Adrenal gland (tissue), 12 donors: Measurements from ENCODE around the gene SLC25A22. TPM values are rescaled to one million over a fixed set of nuclear protein-coding genes. Genes with fewer than 3 reads are reported as not detected.
A peak's percentile ranks its signal among the peaks of the same experiment; 100 is the strongest.

ENCODE experiments used
- DNase-seq, 7 donors: peaks; one replicate each; pipeline ENCODE4 v3.0.0-alpha.2; 2019 to 2020
- H3K27ac ChIP-seq, 5 donors: fragments of 200-600 bp; sonication (generic) in 4 of 5; 1 replicate in 3 of 5; 2 replicates in 2 of 5; pipeline versions ENCODE4 v1.5.1 to v1.8.0; 2016 to 2020; ENCODE audit warnings: mild to moderate bottlenecking in 1 of 5
- H3K27me3 ChIP-seq: fragments of 200-600 bp; 2 replicates; pipeline ENCODE4 v1.8.0; 2021
- H3K36me3 ChIP-seq, 2 donors: fragments of 200-600 bp; replicated peaks in 1 of 2; 1 replicate in 1 of 2; 2 replicates in 1 of 2; pipeline versions ENCODE4 v1.5.1 to v1.8.0; 2018 to 2022
- H3K4me1 ChIP-seq, 2 donors: fragments of 200-600 bp; replicated peaks in 1 of 2; 1 replicate in 1 of 2; 2 replicates in 1 of 2; pipeline versions ENCODE4 v1.5.1 to v1.8.0; 2018 to 2021
- H3K4me3 ChIP-seq, 4 donors: fragments of 200-600 bp; sonication (generic) in 3 of 4; one replicate each; pipeline ENCODE4 v1.5.1; 2016 to 2018
- H3K9me3 ChIP-seq, 3 donors: fragments of 200-600 bp; sonication (generic) in 1 of 3; replicated peaks in 1 of 3; 1 replicate in 2 of 3; 2 replicates in 1 of 3; pipeline versions ENCODE4 v1.5.1 to v1.8.0; 2016 to 2021
- CTCF ChIP-seq, 6 experiments: fragments of 450-650 bp in 4 of 6; fragments of 200-600 bp in 2 of 6; sonication (generic) in 1 of 6; IDR thresholded peaks; 1 replicate in 5 of 6; 2 replicates in 1 of 6; pipeline versions ENCODE4 v1.5.1 to v1.8.0; 2016 to 2021; ENCODE audit warnings: antibody characterized with exemption in 6 of 6, mild to moderate bottlenecking in 2 of 6, moderate library complexity in 1 of 6
- POLR2A ChIP-seq, 2 donors: fragments of 450-650 bp; IDR thresholded peaks; one replicate each; pipeline ENCODE4 v1.6.1; 2017; ENCODE audit warnings: antibody characterized with exemption in 2 of 2, mild to moderate bottlenecking in 2 of 2, moderate library complexity in 1 of 2
- WGBS, 4 donors: extraction: QIAGEN DNeasy Blood & Tissue Kit in 2 of 4; methylation state at CpG; one replicate each; pipeline versions ENCODE4 v1.1.5 to v1.1.7; 2013 to 2017; 5-methylcytosine and 5-hydroxymethylcytosine counted together
- intact Hi-C, 2 donors: fragments of 100-400 bp; cut with DNase I; formaldehyde crosslinking; loops; one replicate each; pipeline versions ENCODE4 v1.14.1 to v1.15.0; 2022 to 2023
- polyA plus RNA-seq, 3 donors: library from polyadenylated mRNA; stranded (reverse); fragments of 200-250 nt in 2 of 3; fragments of 350-450 nt in 1 of 3; fragmentation: Illumina TruSeq in 1 of 3; extraction: RNeasy Lipid Tissue Mini Kit (QIAGEN cat#74804) in 1 of 3; gene quantifications; one replicate each; pipeline ENCODE4 v1.2.3, GENCODE V29; 2013 to 2014
- total RNA-seq, 9 donors: library from RNA; depleted of rRNA in 4 of 9; stranded (reverse); fragments of >200 nt in 4 of 9; fragments of 120-200 nt in 1 of 9; fragmentation: NEBNext Ultra II Directional in 1 of 9; extraction: Animal tissue kit (Norgen Biotek cat#: 25700) in 1 of 9; gene quantifications; one replicate each; pipeline versions ENCODE4 v1.1.0 to v1.2.4, GENCODE V29; 2013 to 2023
- donor health status: healthy with polysubstance abuse.
- donor health status: Bipolar disorder and iron deficiency.
- donor health status: DM: yes; HTN: yes; CAD: no.
- donor health status: DM: no; HTN: no; CAD: no.
- donor health status: DM: no; HTN: no; CAD: no.
- donor health status: DM: yes; HTN: yes; CAD: no.

The SLC25A22 gene
- total and polyA plus RNA-seq, 12 donors, result 7.7 to 41.3 (median 15.3) TPM

GRCh38 chr11:819943-820649, 22.0 kb upstream of the SLC25A22 start:
- no peaks in the 10 kb centered on the region for H3K9me3 ChIP-seq
- TF ChIP-seq CTCF (IDR thresholded peaks at IDR 0.05), result no peak
- peak; percentile 45 to 91 for TF ChIP-seq POLR2A (IDR thresholded peaks at IDR 0.05)
- peaks cover 0 to 27% of the 10 kb centered on the region in 2 donors for H3K36me3 ChIP-seq
- H3K4me3 ChIP-seq, result peak overlapping the region; percentile 59 to 98 (median 84)
- peak; percentile 92 to 98 (median 98) for DNase-seq
- intact Hi-C loops, result no loop called here
- 1 to 10% (median 3%) methylated on average over 2 to 47 of the region's 47 CpGs for WGBS, 4 donors
- H3K4me1 ChIP-seq, result peaks cover 31 to 34% of the 10 kb centered on the region in 2 donors
- peak overlapping the region; percentile 71 to 98 (median 96) for H3K27ac ChIP-seq
- H3K27me3 ChIP-seq, result no peaks in the 10 kb centered on the region

- WGBS, 4 donors, result 0 to 1% methylated on average over 90 to 96 of the region's 96 CpGs; no CpG with 5 or more reads in 2 of the 4 donors
- intact Hi-C loops, result no loop called here
- Histone ChIP-seq H3K4me1 (peaks cover 31 to 34% of the 10 kb centered on the region in 2 donors), H3K27ac (peak overlapping the region; percentile 71 to 98 (median 96)), H3K36me3 (peaks cover 0 to 20% of the 10 kb centered on the region in 2 donors), H3K4me3 (peak overlapping the region; percentile 59 to 98 (median 84)), H3K9me3 (no peaks in the 10 kb centered on the region), H3K27me3 (no peaks in the 10 kb centered on the region)
- DNase-seq, result peak; percentile 89 to 96 (median 92)
- TF ChIP-seq POLR2A (IDR thresholded peaks at IDR 0.05), result peak; percentile 79 to 95
- TF ChIP-seq CTCF (IDR thresholded peaks at IDR 0.05), result peak in 4 of 6 experiments; percentile 25 to 52 (median 38)
Observed at GRCh38 chr11:819129-819931, 21.2 kb upstream of the SLC25A22 start.

GRCh38 chr11:818396-819128, 20.5 kb upstream of the SLC25A22 start, which contains the start of gene PNPLA2:
PNPLA2 (plus strand) TSS chr11:818914; CDS start chr11:819719, 805 bp downstream.
- intact Hi-C loops, result no loop called here
- H3K9me3 ChIP-seq, result no peaks in the 10 kb centered on the region
- 15 to 35% (median 17%) methylated on average over 10 to 20 of the region's 20 CpGs for WGBS, 4 donors
- DNase-seq, result peak in 4 of 7 donors; percentile 39 to 68 (median 58)
- no peak for TF ChIP-seq CTCF (IDR thresholded peaks at IDR 0.05)
- TF ChIP-seq POLR2A (IDR thresholded peaks at IDR 0.05), result peak in 1 of 2 donors; percentile 15
- H3K4me3 ChIP-seq, result peak within 1 kb of the TSS; percentile 59 to 98 (median 84)
- no peaks in the 10 kb centered on the region for H3K27me3 ChIP-seq
- peaks cover 0 to 14% of the 10 kb centered on the region in 2 donors for H3K36me3 ChIP-seq
- H3K27ac ChIP-seq, result peak within 1 kb of the TSS; percentile 71 to 98 (median 96)
- peaks cover 31 to 34% of the 10 kb centered on the region in 2 donors for H3K4me1 ChIP-seq
